Stimulated activated CD8-positive, alpha-beta memory T cell treated with anti-CD3 and anti-CD28 coated beads, Interleukin-7, amount 100 ng/mL, for 48 hours (primary cell): Measurements from ENCODE around the gene TENT4B.
"Not testable (repeated sequence)": the region's sequence is repeated elsewhere in the genome, so short reads cannot be mapped to it uniquely, and the experiment has no call there.

ENCODE experiments used
- DNase-seq, 2 donors: peaks; one replicate each; pipeline ENCODE4 v3.0.0-alpha.2; 2020; ENCODE audit warnings: low read depth in 1 of 2; ENCODE audit errors: extremely low read depth in 1 of 2

TENT4B gene

DNA sequence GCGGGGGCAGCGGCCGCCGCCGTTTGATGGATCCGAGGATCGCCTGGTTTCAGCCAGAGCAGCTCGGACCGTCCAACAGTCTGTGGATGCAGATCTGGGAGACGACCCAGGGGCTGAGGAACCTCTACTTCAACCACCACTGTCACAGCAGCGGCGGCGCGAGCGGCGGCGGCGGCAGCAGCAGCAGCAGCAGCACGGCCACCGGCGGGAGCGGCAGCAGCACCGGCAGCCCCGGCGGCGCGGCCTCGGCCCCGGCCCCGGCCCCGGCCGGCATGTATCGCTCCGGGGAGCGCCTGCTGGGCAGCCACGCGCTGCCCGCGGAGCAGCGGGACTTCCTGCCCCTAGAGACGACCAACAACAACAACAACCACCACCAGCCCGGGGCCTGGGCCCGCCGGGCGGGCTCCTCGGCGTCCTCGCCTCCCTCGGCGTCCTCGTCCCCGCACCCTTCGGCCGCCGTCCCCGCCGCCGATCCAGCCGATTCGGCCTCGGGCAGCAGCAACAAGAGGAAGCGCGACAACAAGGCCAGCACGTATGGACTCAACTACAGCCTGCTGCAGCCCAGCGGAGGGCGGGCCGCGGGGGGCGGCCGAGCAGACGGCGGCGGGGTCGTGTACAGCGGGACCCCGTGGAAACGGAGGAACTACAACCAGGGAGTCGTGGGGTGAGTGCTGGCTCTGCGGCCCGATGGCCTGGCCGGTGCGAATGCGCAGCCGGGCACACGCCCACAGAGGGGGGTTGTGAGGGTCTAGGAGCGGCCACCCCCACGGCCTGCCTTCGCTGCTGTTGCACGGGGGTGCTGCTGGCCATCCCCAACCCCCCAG is 702 bp downstream of the TENT4B start:
- no peak for DNase-seq

DNA sequence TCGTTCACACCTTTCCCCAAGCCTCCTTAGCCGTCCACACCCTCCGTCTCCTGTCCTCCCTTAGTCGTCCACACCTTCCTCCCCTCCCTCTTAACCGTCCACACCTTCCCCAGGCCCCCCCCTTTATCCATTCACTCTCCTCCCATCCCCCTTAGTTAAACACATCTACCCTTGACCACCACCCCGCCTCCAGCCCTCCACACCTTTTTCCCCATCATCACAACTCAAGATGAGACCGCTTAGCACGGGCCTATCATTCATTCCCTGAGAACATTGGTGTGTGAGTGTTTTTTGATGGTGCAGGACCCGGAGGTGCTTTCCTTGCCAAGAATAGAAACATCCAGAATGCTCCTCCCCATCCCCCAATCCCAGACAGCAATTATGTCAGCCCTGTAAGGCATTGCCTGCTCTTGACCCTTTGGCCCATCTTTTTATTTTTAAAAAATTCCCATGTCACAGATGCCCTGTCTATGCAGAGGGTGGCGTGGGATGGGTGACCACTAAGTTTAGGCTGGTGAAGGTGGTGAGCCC is 1.4 kb downstream of the TENT4B start:
- DNase-seq: no peak

DNA sequence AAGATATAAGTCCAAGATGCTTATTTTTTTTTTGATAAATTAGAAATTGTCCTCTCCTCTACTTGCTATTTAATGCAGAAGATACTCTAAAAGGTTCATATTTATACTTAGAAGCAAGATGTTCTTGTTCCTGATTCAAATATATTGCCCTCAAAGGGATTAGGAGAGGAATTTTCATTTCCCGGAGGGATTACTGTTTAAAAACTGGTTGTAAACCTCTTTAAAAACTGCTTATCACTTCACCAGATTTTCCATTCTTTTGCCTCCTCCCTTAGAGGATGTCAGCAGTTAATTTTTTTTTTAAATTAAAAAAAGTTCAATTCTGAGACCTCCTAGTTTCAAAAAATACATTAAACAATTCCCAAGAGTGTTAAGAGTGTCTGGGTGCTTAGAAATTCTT is 2.8 kb downstream of the TENT4B start:
- DNase-seq: no peak

DNA sequence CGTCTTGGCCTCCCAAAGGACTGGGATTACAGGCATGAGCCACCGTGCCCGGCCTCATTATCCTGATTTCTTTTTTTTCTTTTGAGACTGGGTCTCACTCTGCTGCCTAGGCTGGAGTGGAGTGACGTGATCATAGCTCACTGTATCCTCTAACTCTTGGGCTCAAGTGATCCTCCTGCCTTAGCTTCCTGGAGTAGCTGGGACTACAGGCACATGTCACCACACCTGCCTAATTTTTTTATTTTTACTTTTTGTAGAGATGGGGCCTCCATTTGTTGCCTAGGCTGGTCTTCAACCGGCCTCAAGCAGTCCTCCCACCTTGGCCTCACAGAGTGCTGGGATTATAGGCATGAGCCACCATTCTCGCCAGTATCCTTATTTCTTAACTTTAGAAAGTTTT is 3.5 kb downstream of the TENT4B start:
- DNase-seq: no peak

DNA sequence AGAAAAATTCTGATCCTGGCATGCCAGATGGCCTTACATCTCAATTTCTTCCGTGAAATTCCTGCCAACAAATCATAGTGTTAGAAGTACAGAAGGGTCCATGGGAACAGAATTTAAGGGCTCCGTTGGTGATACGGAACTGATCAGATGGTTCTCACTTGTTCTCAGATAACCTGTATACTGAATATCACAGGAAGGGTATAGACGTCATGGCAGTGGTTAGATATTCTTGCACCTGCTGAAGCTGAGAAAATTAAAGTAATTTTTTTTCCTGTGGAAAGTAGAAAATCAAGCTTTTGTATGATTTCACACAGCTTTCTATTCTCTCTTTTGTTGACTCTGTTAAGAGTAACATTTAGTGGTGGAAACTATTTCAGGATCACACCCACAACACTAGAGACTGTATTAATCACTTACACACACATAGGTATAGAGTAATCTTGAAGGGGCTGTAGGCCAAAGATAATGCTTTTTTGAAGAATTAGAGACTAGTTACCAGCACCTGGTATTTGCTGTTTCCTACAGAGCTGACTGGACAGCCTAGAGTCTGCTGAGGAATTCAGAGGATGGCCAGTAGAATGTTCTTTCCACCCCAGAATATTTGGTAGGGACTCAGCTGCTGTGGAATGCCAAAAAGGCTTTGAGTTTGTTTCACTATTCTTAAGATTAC is 7.5 kb downstream of the TENT4B start:
- DNase-seq: no peak

DNA sequence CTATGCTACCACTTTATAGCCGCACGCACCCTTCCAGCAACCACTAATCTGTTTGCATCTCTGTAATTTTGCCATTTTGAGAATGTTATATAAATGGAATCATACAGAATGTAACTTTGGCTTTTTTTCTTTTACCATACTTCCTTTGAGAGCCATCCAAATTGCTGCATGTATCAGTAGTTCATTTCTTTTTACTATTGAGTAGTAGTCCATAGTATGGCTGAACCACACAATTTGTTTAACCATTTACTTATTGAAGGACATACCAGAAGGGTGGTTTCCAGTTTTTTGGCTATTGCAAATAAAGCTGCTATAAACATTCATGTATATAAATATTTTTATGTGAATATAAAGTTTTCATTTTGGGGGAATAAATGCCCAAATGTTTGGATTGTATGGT is 8.8 kb downstream of the TENT4B start:
- no peak for DNase-seq

DNA sequence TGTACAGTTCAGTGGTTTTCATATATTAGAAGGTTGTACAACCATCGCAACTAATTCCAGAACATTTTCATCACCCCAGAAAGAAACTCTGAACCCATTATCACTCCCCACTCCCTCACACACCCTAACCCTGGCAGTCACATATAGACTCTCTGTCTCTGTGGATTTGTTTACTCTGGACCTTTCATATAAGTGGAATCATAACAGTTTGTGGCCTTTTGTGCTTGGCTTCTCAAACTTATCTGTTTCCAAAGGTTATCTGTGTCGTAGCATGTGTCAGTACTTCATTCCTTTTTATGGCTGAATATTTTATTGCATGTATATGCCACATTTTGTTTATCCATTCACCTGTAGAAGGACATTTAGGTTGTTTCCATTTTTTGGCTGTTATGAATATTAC is 12.4 kb downstream of the TENT4B start:
- no peak for DNase-seq

DNA sequence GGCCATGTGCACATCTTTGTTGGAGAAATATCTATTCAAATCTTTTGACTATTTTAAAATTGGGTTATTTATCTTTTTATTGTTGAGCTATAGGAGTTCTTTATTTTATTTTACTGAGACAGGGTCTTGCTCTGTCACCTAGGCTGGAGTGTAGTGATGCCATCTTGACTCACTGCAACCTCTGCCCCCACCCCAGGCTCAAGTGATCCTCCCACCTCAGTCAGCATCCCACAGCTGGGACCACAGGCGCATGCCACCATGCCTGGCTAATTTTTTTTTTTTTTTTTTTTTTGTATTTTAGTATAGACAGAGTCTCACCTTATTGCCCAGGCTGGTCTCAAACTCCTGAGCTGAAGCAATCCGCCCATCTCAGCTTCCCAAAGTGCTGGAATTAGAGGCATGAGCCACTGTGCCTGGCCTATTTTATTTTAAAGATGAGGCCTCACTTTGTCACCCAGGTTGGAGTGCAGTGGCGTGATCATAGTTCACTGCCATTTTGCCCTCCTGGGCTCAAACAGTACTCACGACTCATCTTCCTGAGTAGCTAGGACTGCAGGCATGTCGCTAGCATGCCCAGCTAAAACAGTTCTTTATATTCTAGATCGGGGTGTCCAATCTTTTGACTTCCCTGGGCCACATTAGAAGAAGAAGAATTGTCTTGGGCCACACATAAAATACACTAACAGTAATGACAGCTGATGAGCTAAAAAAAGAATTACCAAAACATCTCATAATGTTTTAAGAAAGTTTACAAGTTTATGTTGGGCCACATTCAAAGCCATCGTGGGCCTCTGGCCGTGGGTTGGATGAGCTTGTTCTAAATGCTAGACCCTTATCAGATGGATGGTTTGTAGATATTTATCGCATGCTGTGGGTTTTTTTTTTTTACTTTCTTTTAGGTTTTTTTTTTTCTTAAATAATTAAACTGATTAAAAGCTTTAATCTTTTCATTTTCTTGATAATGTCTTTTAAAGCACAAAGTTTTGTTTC is 13.7 kb downstream of the TENT4B start:
- peak in 1 of 2 donors; percentile 39 for DNase-seq

DNA sequence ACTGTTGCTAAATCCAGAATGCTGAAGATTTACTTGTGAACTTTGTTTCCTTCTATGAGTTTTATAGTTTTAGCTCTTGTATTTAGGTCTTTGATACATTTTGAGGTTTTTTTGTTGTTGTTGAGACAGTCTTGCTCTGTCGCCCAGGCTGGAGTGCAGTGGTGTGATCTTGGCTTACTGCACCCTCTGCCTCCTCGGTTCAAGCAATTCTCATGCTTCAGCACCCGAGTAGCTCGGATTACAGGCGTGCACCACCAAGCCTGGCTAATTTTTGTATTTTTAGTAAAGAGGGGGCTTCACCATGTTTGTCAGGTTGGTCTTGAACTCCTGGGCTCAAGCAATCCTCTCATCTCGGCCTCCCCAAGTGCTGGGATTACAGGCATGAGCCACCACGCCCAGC is 14.4 kb downstream of the TENT4B start:
- DNase-seq: no peak

DNA sequence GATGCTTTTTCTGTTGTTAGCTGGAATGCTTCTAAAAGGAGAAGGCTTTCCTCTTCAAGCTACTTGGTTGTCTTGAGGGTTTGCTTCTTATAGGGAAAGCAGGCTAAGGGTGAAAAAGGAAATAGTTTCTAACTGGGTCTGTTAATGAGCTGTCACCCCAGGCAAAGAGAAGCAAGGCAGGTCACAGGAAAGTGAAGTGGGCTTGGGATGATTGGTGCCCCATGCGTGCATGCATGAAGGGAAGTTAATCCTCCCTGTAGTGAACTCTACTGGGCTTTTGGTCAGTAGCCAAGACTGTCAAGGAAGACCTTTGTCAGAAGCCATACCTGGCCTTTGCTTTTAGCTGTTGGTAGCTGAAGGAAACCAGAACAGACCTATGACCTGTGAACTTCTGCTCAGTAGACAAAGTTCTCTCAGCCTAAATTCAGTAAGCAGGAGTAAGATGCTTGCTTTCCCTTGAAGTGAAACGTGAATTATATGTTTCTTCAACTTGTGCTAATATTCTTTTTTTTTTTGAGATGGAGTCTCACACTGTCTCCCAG is 16.5 kb downstream of the TENT4B start:
- no peak for DNase-seq

DNA sequence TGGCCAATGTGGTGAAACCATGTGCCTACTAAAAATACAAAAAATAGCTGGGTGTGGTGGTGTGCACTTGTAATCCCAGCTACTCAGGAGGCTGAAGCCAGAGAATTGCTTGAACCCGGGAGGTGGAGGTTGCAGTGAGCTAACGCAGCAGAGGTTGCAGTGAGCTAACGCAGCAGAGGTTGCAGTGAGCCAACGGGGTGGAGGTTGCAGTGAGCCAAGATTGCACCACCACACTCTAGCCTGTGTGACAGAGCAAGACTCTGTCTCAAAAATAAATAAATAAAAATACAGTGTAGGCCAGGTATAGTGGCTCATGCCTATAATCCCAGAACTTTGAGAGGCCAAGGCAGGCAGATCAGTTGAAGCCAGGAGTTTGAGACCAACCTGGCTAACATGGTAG is 18.7 kb downstream of the TENT4B start:
- DNase-seq: not testable (repeated sequence)

DNA sequence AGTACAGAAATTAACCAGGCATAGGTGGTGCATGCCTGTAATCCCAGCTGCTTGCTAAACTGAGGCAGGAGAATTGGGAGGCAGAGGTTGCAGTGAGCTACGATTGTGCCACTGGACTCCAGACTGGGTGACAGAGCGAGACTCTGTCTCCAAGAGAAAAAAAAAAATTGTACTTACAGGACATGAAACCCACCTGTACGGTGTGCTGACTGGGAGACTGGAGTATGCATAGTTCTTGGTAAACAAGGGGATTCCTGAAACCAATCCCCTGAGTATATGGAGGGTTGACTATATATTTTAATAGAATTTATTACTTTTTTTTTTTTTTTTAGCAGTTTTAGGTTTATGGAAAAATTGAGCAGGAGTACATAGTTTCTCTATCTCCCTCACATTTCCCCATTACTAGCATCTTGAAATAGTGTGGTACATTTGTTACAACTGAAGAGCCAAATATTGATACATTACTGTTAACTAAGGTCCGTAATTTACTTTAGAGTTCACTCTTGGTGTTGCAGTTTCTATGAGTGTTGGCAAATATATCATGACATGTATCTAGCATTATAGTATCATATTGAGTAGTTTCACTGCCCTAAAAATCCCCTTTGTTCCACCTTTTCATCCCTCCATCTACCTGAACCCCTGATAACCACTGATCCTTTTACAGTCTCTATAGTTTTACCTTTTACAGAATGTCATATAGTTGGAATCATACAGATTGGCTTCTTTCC is 19.3 kb downstream of the TENT4B start:
- DNase-seq: no peak

DNA sequence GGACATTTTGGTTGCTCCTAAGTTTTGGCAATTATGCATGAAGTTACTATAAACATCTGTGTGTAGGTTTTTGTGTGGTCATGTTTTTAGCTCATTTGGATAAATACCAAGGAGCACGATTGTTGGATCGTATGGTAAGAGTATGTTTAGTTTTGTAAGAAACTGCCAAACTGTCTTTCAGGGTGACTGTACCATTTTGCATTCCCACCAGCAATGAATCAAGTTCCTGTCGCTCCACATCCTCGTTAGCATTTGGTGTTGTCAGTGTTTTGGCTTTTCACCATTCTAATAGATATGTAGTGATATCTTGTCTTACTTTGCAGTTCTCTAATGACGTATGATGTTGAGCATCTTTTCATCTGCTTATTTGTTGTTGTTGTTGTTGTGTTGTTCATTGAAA is 20.2 kb downstream of the TENT4B start:
- DNase-seq: no peak

DNA sequence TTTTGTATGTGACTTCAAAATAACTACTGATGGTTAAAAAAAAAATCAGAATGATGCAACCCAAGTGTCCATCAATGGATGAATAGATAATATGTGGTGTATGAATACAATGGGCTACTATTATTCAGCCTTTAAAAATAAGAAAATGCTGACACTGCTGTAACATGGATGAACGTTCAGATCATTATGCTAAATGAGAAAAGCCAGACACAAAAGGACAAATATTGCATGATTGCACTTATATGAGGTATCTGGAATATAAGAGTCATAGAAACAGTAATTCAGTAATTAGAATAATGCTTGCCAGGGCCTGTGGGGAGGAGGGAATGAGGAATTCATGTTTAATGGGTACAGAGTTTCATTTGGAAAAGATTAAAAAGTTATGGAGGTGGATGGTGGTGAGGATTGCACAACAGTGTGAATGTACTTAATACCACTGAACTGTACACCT is 25.4 kb downstream of the TENT4B start:
- no peak for DNase-seq

DNA sequence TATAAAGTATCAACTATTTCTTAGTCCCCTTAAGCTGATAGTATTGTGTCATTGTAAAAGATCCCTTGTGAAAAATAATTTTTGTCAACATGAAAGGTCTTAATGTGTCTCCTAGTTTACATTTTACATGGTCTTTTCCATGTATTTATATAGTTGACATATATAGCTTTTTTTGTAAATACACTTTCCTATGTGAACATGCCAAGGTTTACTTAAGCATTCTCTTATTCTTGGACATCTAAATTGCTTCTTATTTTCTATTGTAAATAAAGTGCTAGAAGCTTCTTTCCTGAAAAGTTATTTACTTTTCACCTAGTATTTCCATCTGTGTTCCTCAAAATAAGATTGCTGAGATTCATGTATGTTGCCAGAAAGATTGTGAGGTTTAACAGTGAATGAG is 29.3 kb downstream of the TENT4B start:
- no peak for DNase-seq

DNA sequence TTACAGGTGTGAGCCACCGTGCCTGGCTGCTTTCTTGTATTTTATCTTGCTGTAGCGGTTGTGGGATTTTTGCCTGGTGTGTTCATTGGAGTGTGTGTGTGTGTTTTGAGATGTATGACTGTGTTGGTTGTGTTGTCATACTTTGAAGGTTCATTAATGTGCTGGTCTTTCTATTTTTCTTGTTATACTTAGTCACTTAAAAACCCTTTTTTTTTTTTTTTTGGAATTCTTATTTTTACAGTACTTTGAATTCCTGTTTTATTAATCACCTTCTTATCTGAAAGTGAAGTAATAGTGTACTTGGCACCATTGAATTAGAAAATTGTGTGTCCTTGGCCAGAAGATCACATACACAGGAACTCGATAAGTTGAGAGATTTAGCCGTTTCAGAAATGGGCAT is 30.2 kb downstream of the TENT4B start:
- no peak for DNase-seq

DNA sequence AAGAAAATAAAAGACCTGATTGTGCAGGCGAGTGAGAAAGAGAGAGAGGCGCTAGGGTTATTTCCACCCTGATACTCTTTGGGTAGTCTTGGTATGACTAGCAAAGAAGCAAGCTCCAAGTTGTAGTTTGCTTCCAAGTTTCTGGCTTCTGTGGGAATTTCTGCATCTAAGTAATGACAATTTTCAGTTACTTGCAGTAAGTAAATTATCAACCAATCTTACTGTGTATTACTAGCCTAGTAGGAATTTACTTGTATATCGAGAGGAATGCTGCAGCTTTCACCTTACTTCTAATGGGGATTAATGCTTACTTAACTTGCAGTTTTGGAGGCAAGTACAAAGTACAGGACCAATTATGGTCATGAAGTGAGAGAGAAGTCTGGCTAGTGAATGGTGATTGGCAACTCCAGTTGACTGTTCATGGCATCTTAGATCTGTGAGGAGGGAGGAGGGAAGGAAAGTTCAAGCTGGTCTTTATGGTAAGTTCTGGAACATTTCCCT is 31.9 kb downstream of the TENT4B start:
- DNase-seq: no peak

DNA sequence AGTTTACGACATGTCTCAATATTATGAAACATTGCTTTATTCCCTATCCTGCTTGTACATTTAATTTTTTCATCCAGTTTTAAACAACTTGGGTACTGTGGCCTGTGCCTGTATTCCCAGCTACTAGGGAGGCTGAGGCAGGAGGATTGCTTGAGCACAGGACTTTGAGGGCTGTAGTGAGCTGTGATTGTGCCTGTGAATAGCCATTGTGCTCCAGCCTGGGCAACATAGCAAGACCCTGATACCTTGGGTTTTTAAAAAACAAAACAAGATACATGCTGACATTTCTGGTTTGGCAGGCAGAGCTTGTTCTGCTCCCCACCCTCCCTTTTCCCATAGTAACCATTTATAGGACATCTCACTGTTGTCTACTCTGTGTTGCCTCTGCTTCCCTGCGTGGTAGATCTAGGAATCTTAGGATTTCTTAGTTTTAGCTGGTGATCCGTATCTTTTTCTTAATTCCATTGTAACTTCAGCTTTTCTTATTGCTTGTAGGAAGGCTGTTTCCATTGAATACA is 35.6 kb downstream of the TENT4B start:
- DNase-seq: no peak

DNA sequence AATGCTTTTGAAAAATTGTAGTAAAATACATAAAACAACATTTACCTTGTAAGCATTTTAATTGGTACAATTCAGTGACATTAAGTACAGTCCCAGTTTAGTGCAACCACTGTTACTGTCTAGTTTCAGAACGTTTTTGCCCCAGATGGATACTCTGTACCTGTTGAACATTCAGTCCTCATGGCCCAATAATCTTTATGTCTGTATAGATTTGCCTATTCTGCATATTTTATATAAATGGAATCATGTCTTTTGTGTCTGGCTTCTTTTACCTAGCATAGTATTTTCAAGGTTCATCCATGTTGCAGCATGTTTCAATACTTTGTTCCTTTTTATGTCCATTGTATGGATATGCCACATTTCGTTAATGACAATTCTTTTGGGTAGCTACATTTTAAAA is 37.2 kb downstream of the TENT4B start:
- DNase-seq: no peak
